A673 (cell line): ENCODE results near the gene ZBTB47. TPM values are rescaled to one million over a fixed set of nuclear protein-coding genes. Genes with fewer than 3 reads are reported as not detected.

Source experiments
- BruUV-seq: library from RNA; stranded (reverse); fragments of 400-500 nt; replicated peaks from 2 replicates; lab custom pipeline; 2021; lab: Mats Ljungman, UMichigan
- CTCF ChIA-PET: fragments of 300-600 bp; sonication (Branson Sonifier 250); formaldehyde crosslinking; loops from one replicate; lab custom pipeline; 2022; ENCODE audit warnings: antibody characterized with exemption; lab: Charles Lee
- POLR2A ChIA-PET: fragments of 300-600 bp; sonication (Branson Sonifier 250); formaldehyde crosslinking; loops from one replicate; lab custom pipeline; 2022; ENCODE audit warnings: antibody characterized with exemption; ENCODE audit not compliant: low non-redundant PET; lab: Charles Lee
- DNase-seq: peaks from one replicate; pipeline ENCODE4 v3.0.0-alpha.2; 2015; ENCODE audit warnings: low spot score
- H3K27ac ChIP-seq: fragments of 200-600 bp; sonication (generic); 2 replicates; pipeline ENCODE4 v1.5.1; 2016; ENCODE audit warnings: mixed run types, low read depth, mild to moderate bottlenecking, mixed read lengths, antibody characterized with exemption, low read length; ENCODE audit not compliant: poor library complexity, severe bottlenecking
- H3K27me3 ChIP-seq: fragments of 200-600 bp; sonication (generic); replicated peaks from 2 replicates; pipeline ENCODE4 v1.6.1; 2017; ENCODE audit warnings: mixed run types, low read depth, mild to moderate bottlenecking, mixed read lengths, antibody characterized with exemption, low read length; ENCODE audit not compliant: insufficient read depth, poor library complexity
- H3K36me3 ChIP-seq: fragments of 200-600 bp; sonication (generic); 2 replicates; pipeline ENCODE4 v1.6.1; 2016; ENCODE audit warnings: mixed run types, mild to moderate bottlenecking, mixed read lengths, antibody characterized with exemption, low read length; ENCODE audit not compliant: insufficient read depth, poor library complexity, severe bottlenecking
- H3K4me1 ChIP-seq: fragments of 200-600 bp; sonication (generic); 2 replicates; pipeline ENCODE4 v1.6.1; 2017; ENCODE audit warnings: mixed run types, mild to moderate bottlenecking, mixed read lengths, antibody characterized with exemption, low read length; ENCODE audit not compliant: insufficient read depth, poor library complexity, severe bottlenecking
- H3K4me3 ChIP-seq: fragments of 200-600 bp; sonication (generic); 2 replicates; pipeline ENCODE4 v1.5.1; 2016; ENCODE audit warnings: low read depth, mixed run types, mild to moderate bottlenecking, mixed read lengths, low read length; ENCODE audit not compliant: poor library complexity, severe bottlenecking
- H3K9me3 ChIP-seq: fragments of 200-600 bp; sonication (generic); 2 replicates; pipeline ENCODE4 v1.6.1; 2016; ENCODE audit warnings: mixed run types, low read depth, mild to moderate bottlenecking, mixed read lengths, antibody characterized with exemption, low read length; ENCODE audit not compliant: poor library complexity, severe bottlenecking
- EZH2 ChIP-seq: fragments of 200-600 bp; sonication (generic); IDR thresholded peaks from 2 replicates; pipeline ENCODE4 v1.6.1; 2017; ENCODE audit warnings: borderline replicate concordance, low read depth, mild to moderate bottlenecking, mixed read lengths, antibody characterized with exemption, low read length; ENCODE audit not compliant: poor library complexity, severe bottlenecking
- intact Hi-C: fragments of 100-400 bp; cut with micrococcal nuclease; formaldehyde crosslinking; loops from one replicate; pipeline ENCODE4 v1.10.0; 2022; ENCODE audit not compliant: unreplicated experiment
- total RNA-seq: library from RNA; stranded (reverse); gene quantifications from 2 replicates; pipeline ENCODE4 v1.2.3, GENCODE V29; 2021
- TF ChIP-seq, protein P1 (sequence below): fragments of 300-800, 200-600 bp; sonication (generic); conservative IDR thresholded peaks from 2 replicates; pipeline ENCODE4 v1.5.1; 2017; ENCODE audit warnings: low read depth, mild to moderate bottlenecking, antibody characterized with exemption, low read length, moderate library complexity, mixed read lengths

Gene ZBTB47
- total RNA-seq, 1 experiment from 2014 or later = 4.4 TPM

DNA sequence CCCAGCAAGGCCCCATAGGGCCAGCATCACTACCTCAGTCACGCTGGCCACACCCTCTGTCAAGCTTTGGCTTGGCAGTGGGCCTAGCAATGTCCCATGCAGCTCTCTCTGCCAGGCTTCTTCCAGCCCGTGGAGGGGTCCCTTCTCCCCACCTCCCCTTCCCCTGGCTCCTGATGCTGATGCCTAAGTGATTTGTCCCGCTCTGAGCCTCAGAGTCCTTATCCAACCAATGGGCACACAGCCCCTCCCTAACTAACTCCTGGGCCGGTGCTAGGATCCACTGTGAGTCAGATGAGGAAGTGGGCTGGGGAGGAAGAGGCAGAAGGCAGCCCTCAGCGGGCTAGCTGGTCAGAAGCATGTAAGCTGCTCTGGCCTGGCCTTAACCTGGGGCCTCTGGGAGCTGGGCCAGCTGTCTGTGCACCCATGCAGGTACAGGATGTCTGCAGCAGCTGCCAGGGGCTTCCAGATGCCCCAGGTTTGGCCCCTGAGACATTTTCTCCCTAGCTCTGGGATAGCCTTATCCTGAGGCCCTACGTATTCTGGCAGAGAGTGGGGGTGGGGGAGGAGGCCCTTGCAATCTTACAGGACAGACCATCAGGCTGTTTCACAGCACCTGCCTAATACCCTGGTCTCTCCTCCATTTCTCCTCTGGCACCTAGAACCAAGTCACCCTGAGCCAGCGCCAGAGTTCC is 740 bp upstream of the ZBTB47 start:
- H3K4me1 ChIP-seq = no peaks in the 10 kb centered on the region
- no peak overlapping the region for H3K27ac ChIP-seq
- intact Hi-C loops = no loop called here
- no peak for DNase-seq
- H3K27me3 ChIP-seq = no peaks in the 10 kb centered on the region
- ChIA-PET CTCF (no interaction called here), POLR2A (no interaction called here)
- no TSS peak for BruUV-seq
- H3K9me3 ChIP-seq = no peaks in the 10 kb centered on the region
- H3K36me3 ChIP-seq = no peaks in the 10 kb centered on the region
- H3K4me3 ChIP-seq = peak overlapping the region; percentile 58
- TF ChIP-seq, protein P1, sequence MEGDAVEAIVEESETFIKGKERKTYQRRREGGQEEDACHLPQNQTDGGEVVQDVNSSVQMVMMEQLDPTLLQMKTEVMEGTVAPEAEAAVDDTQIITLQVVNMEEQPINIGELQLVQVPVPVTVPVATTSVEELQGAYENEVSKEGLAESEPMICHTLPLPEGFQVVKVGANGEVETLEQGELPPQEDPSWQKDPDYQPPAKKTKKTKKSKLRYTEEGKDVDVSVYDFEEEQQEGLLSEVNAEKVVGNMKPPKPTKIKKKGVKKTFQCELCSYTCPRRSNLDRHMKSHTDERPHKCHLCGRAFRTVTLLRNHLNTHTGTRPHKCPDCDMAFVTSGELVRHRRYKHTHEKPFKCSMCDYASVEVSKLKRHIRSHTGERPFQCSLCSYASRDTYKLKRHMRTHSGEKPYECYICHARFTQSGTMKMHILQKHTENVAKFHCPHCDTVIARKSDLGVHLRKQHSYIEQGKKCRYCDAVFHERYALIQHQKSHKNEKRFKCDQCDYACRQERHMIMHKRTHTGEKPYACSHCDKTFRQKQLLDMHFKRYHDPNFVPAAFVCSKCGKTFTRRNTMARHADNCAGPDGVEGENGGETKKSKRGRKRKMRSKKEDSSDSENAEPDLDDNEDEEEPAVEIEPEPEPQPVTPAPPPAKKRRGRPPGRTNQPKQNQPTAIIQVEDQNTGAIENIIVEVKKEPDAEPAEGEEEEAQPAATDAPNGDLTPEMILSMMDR = no peak
- no peak for TF ChIP-seq EZH2

DNA sequence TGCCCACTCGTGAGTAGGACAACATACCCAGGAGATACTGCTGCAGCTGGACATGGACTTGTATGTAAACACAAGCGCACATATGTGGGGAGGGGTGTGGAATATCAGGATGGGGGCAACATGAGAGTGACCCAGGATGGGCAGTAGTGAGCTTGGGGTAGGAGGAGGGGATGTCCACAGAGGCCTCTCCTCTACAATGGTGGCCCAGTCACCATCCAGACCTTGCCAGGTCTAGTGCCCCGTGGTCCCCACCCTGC is 266 bp upstream of the ZBTB47 start:
- no peaks in the 10 kb centered on the region for H3K9me3 ChIP-seq
- no peak for DNase-seq
- CTCF ChIA-PET = no interaction called here
- no TSS peak for BruUV-seq
- no peaks in the 10 kb centered on the region for H3K36me3 ChIP-seq
- peak overlapping the region; percentile 58 for H3K4me3 ChIP-seq
- H3K4me1 ChIP-seq = no peaks in the 10 kb centered on the region
- peak overlapping the region; percentile 23 for H3K27ac ChIP-seq
- no peak for TF ChIP-seq EZH2
- TF ChIP-seq, protein P1 = no peak
- intact Hi-C loops = no loop called here
- POLR2A ChIA-PET = no interaction called here
- H3K27me3 ChIP-seq = no peaks in the 10 kb centered on the region

DNA sequence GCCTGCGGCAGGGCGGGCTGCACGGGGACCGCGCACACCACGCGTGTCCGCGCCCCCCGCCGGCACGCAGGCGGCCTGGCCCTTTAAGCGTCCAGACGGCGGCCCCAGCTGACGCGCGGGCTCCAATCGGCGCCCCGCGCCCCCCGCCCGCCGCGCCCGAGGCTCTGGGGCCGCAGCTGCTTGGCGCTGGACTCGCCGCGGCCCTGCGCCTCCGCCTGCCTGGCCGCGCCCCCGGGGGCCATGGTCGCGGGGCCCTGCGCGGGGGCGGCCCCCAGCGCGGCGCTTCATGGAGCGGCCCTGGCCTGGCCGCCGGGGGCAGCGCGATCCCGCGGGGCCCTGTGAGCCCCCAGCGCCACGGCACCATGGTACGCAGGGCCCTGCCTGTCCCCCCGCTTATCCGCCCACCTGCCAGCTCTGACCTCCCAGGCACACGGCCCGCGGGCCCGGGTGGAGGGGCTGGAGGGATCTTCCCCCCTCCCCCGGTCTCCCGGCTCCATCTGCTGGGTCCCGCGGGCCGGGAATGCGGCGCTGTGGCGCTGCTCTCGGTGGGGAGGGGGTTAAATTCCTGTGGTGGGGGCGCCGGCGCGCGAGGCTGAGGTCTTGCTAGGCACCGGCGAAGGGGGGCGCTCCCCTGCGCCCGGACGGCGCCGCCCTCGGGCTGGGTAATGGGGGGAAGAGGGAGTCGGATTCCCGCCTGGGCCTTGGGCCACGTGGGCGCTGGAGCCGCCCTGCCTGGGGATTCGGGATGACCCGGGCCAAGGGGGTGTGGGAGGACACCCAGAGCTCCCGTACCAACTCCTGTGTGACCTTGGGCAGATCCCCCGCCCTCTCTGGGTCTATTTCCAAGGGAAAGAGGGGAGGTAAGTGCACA is 1.1 kb downstream of the ZBTB47 start:
- no peaks in the 10 kb centered on the region for H3K27me3 ChIP-seq
- CTCF ChIA-PET = no interaction called here
- intact Hi-C loops = no loop called here
- peak overlapping the region; percentile 58 for H3K4me3 ChIP-seq
- POLR2A ChIA-PET = no interaction called here
- H3K4me1 ChIP-seq = no peaks in the 10 kb centered on the region
- peak; percentile 46 for DNase-seq
- no peak for TF ChIP-seq EZH2
- TF ChIP-seq, protein P1 = no peak; the same call in 1 of the 2 replicates
- no peaks in the 10 kb centered on the region for H3K9me3 ChIP-seq
- peaks cover under 1% of the 10 kb centered on the region for H3K36me3 ChIP-seq
- BruUV-seq = no TSS peak
- peak overlapping the region; percentile 80 for H3K27ac ChIP-seq
